Fibroblast of the aortic adventitia (primary cell): ENCODE results near the gene MYF5. TPM values are rescaled to one million over a fixed set of nuclear protein-coding genes. Genes with fewer than 3 reads are reported as not detected.
"Not testable (repeated sequence)": the region's sequence is repeated elsewhere in the genome, so short reads cannot be mapped to it uniquely, and the experiment has no call there.

Experiments used
- DNase-seq: peaks from one replicate; pipeline ENCODE4 v3.0.0-alpha.2; 2010; ENCODE audit warnings: low read depth
- H3K4me3 ChIP-seq: 2 replicates; pipeline ENCODE4 v1.5.1; 2011; ENCODE audit warnings: low read depth, mild to moderate bottlenecking, control low read depth, low read length, moderate library complexity
- CTCF ChIP-seq: IDR thresholded peaks from 2 replicates; pipeline ENCODE4 v1.5.1; 2011; ENCODE audit warnings: mild to moderate bottlenecking, low read length, control low read depth, inconsistent platforms; ENCODE audit not compliant: insufficient read depth
- total RNA-seq: library from RNA; depleted of rRNA; stranded (reverse); fragments of >200 nt; gene quantifications from 2 replicates; pipeline ENCODE4 v1.2.3, GENCODE V29; 2012; ENCODE audit warnings: low replicate concordance

The MYF5 gene
- total RNA-seq, result not detected in 2 replicates

DNA sequence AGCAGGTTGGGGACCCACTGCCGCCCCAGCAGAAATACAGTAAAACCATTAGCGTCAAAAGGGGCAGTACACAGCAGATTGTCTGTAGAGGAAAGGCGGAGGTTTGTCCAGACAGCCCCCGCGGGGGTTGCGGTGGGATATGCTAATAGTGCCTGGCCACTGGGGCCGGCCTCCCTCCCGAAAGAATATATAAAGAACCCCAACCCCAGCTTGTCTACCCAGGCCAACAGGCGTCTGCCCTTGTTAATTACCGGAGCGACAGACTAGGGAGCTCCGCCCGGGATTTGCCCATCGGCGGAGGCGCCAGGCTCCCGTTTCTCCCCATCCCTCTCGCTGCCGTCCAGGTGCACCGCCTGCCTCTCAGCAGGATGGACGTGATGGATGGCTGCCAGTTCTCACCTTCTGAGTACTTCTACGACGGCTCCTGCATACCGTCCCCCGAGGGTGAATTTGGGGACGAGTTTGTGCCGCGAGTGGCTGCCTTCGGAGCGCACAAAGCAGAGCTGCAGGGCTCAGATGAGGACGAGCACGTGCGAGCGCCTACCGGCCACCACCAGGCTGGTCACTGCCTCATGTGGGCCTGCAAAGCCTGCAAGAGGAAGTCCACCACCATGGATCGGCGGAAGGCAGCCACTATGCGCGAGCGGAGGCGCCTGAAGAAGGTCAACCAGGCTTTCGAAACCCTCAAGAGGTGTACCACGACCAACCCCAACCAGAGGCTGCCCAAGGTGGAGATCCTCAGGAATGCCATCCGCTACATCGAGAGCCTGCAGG is at the start of gene MYF5:
TSS of gene MYF5 (plus strand) at position 217 of the 774 bp plus-strand sequence. CDS start at position 369, 152 bp downstream.
- no peak for DNase-seq
- H3K4me3 ChIP-seq, result no peak within 1 kb of the TSS
- TF ChIP-seq CTCF, result no peak

GRCh38 chr12:80670214-80670613 is 46.5 kb upstream of the MYF5 start:
- no peak for TF ChIP-seq CTCF
- no peak overlapping the region for H3K4me3 ChIP-seq

DNA sequence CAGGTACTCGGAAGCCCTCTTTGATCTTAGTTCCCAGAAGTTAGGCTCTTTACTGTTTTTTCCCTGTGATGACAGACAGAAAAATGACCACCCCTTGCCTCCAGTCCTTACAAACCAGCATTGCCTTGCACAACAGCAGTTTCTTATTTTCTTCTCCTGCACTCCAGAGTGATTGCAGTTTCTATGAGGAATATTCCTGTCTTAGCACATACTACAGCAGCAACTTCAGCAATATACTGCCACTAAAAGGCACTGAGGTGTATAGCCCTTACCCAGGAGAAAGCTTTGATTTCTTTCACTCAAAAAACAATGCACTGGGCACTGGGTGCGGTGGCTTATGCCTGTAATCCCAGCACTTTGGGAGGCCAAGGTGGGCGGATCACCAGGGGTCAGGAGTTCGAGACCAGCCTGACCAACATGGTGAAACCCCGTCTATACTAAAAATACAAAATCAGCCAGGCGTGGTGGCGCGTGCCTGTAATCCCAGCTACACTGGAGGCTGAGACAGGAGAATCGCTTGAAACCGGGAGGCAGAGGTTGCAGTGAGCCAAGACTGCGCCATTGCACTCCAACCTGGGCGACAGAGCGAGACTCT is 40.6 kb upstream of the MYF5 start:
- peak; percentile 10 for DNase-seq

More at GRCh38 chr12:80670214-80670613, 46.5 kb upstream of the MYF5 start:
- DNase-seq, result no peak

GRCh38 chr12:80676856-80677255 is 39.9 kb upstream of the MYF5 start:
- DNase-seq, result no peak
- no peak overlapping the region for H3K4me3 ChIP-seq
- no peak for TF ChIP-seq CTCF

More for the DNA sequence above, 40.6 kb upstream of the MYF5 start:
- H3K4me3 ChIP-seq, result not testable (repeated sequence)

DNA sequence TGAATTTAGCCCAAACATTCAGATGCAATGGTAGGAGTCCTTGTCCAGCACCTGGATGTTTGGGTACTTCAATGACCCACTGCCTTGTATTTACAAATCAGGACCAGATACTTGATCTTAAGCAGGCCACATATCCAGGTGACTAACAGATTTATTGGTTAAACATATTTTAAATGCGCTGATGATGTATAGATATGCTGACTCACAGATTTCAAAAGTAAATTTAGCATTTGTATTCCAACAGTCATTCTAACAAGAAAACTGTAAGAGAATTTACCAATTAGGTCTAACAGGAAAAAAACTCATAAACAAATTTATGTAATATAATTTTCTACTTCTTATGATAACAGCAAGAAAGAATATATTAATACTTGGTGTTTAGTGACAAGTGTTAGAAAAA is 38.7 kb upstream of the MYF5 start:
- DNase-seq, result no peak
- TF ChIP-seq CTCF, result no peak
- H3K4me3 ChIP-seq, result no peak overlapping the region

GRCh38 chr12:80679346-80680131 is 37.2 kb upstream of the MYF5 start:
- H3K4me3 ChIP-seq, result no peak overlapping the region
- no peak for TF ChIP-seq CTCF
- DNase-seq, result no peak

GRCh38 chr12:80681287-80681686 is 35.4 kb upstream of the MYF5 start:
- no peak overlapping the region for H3K4me3 ChIP-seq
- no peak for DNase-seq
- no peak for TF ChIP-seq CTCF
